ENCODE measurements around the gene CASP8AP2. TPM values are rescaled to one million over a fixed set of nuclear protein-coding genes. Genes with fewer than 3 reads are reported as not detected.
"Not testable (repeated sequence)": the region's sequence is repeated elsewhere in the genome, so short reads cannot be mapped to it uniquely, and the experiment has no call there.

CASP8AP2 gene
- total and polyA plus RNA-seq, 2 donors from 2014 or later = 2.4 to 17.5 TPM

DNA sequence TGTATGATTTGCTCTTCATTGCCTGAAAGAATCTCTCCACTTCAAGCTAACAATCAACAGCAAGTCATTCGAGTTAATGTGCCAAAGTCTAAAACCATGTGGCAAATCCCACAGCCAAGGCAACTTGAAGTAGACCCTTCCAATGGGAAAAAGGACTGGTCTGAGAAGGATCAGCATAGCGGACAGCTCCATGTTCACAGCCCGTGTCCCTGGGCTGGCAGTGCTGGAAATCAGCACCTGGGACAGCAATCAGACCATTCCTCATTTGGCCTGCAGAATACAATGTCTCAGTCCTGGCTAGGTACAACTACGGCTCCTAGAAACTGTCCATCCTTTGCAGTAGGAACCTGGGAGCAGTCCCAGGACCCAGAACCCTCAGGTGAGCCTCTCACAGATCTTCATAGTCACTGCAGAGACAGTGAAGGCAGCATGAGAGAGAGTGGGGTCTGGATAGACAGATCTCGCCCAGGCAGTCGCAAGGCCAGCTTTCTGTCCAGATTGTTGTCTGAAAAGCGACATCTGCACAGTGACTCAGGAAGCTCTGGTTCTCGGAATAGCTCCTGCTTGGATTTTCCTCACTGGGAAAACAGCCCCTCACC, 65.7 kb downstream of the CASP8AP2 start:
- Histone ChIP-seq H3K4me1 (ENCODE audit: control insufficient read depth in 2 of 3, insufficient read depth in 2 of 3, low read depth in 1 of 3, low read length in 3 of 3) (no peaks in the 10 kb centered on the region), H3K27me3 (ENCODE audit: control insufficient read depth, insufficient read depth, low read length) (no peaks in the 10 kb centered on the region), H3K4me3 (ENCODE audit: low read length in 3 of 3) (no peak overlapping the region), H3K9me3 (ENCODE audit: control insufficient read depth in 2 of 3, insufficient read depth in 1 of 3, low read length in 3 of 3) (no peaks in the 10 kb centered on the region), H3K36me3 (ENCODE audit: control insufficient read depth in 2 of 3, insufficient read depth in 3 of 3, low read length in 3 of 3) (no peaks in the 10 kb centered on the region), H3K27ac (ENCODE audit: low read depth in 2 of 2, low read length in 2 of 2) (no peak overlapping the region), H3K9ac (ENCODE audit: low read length in 3 of 3) (no peak overlapping the region)
- TF ChIP-seq, protein P1, sequence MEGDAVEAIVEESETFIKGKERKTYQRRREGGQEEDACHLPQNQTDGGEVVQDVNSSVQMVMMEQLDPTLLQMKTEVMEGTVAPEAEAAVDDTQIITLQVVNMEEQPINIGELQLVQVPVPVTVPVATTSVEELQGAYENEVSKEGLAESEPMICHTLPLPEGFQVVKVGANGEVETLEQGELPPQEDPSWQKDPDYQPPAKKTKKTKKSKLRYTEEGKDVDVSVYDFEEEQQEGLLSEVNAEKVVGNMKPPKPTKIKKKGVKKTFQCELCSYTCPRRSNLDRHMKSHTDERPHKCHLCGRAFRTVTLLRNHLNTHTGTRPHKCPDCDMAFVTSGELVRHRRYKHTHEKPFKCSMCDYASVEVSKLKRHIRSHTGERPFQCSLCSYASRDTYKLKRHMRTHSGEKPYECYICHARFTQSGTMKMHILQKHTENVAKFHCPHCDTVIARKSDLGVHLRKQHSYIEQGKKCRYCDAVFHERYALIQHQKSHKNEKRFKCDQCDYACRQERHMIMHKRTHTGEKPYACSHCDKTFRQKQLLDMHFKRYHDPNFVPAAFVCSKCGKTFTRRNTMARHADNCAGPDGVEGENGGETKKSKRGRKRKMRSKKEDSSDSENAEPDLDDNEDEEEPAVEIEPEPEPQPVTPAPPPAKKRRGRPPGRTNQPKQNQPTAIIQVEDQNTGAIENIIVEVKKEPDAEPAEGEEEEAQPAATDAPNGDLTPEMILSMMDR (IDR thresholded peaks at IDR 0.05; ENCODE audit: borderline replicate concordance, extremely low read depth, insufficient read depth) = no peak
- no peak for FAIRE-seq
- DNase-seq = peak in 4 of 5 donors; percentile 59 to 93 (median 89)
- intact Hi-C loops (cut with DNase I) = no loop called here

DNA sequence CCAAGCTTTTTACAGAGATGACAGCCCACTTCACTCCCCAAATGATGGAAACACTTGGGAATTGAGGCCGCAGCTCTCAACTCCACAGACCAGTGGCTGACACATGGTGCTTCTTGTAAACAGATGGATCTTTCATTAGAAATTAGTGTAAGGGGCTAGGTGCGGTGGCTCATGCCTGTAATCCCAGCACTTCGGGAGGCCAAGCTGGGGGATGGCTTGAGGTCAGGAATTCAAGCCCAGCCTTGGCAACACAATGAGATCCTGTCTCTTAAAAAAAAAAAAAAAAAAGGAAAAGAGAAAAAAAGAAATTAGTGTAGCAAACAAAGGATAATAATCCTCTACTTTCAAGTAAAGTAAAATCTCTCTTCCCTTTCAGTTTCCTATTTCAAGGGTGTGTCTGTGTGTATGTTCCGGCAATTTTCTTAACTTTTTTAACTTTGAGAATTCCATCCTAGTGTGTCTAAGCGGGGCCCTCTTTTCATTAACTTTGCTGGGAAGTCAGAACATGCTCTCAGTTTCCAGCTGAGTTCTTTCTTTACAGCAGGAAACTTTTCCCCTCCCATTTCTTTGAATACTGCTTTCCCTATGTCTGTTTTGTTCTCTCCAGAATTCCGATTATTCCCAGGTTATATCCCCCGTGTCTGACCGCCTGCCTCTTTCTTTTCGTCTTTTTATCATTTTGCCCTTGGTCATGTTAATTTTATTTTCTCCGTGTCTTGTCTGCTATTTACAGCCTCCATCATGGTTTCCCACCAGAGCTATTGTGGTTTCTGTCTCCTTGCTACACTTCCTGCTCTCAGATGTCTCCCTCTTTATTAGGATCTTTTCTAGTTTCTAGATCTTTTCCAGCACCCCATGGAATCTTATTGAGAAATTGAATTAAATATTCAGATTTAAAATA, 80.6 kb downstream of the CASP8AP2 start:
- H3K27ac ChIP-seq (ENCODE audit: low read depth in 2 of 2, low read length in 2 of 2); H3K9me3 ChIP-seq (ENCODE audit: control insufficient read depth in 2 of 3, insufficient read depth in 1 of 3, low read length in 3 of 3); H3K27me3 ChIP-seq (ENCODE audit: control insufficient read depth, insufficient read depth, low read length); intact Hi-C loops (cut with DNase I); H3K4me1 ChIP-seq (ENCODE audit: control insufficient read depth in 2 of 3, insufficient read depth in 2 of 3, low read depth in 1 of 3, low read length in 3 of 3); H3K9ac ChIP-seq (ENCODE audit: low read length in 3 of 3); DNase-seq; FAIRE-seq; H3K36me3 ChIP-seq (ENCODE audit: control insufficient read depth in 2 of 3, insufficient read depth in 3 of 3, low read length in 3 of 3); H3K4me3 ChIP-seq (ENCODE audit: low read length in 3 of 3): not testable (repeated sequence)

DNA sequence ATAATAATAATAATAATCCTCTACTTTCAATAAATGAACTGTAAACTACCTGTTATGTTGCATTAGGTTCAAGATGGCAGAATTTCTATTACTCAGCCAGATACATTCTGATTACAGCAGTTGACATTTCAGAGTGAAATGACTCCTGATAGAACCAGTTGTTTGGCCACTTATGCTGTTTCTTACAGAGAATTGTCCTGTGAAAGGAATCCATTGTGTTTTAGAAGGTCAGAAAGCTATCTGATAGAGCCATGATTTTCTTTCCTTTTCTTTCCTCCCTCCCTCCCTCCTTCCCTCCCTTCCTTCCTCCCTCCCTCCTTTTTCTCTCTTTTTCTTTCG, 81.2 kb downstream of the CASP8AP2 start:
- Histone ChIP-seq H3K36me3 (ENCODE audit: control insufficient read depth in 2 of 3, insufficient read depth in 3 of 3, low read length in 3 of 3) (no peaks in the 10 kb centered on the region), H3K9me3 (ENCODE audit: control insufficient read depth in 2 of 3, insufficient read depth in 1 of 3, low read length in 3 of 3) (no peaks in the 10 kb centered on the region), H3K4me3 (ENCODE audit: low read length in 3 of 3) (no peak overlapping the region), H3K27ac (ENCODE audit: low read depth in 2 of 2, low read length in 2 of 2) (no peak overlapping the region), H3K4me1 (ENCODE audit: control insufficient read depth in 2 of 3, insufficient read depth in 2 of 3, low read depth in 1 of 3, low read length in 3 of 3) (no peaks in the 10 kb centered on the region), H3K9ac (ENCODE audit: low read length in 3 of 3) (no peak overlapping the region), H3K27me3 (ENCODE audit: control insufficient read depth, insufficient read depth, low read length) (no peaks in the 10 kb centered on the region)
- intact Hi-C loops (cut with DNase I) = no loop called here
- DNase-seq (no peak), FAIRE-seq (no peak)
- TF ChIP-seq, protein P1 (IDR thresholded peaks at IDR 0.05; ENCODE audit: borderline replicate concordance, extremely low read depth, insufficient read depth) = no peak

DNA sequence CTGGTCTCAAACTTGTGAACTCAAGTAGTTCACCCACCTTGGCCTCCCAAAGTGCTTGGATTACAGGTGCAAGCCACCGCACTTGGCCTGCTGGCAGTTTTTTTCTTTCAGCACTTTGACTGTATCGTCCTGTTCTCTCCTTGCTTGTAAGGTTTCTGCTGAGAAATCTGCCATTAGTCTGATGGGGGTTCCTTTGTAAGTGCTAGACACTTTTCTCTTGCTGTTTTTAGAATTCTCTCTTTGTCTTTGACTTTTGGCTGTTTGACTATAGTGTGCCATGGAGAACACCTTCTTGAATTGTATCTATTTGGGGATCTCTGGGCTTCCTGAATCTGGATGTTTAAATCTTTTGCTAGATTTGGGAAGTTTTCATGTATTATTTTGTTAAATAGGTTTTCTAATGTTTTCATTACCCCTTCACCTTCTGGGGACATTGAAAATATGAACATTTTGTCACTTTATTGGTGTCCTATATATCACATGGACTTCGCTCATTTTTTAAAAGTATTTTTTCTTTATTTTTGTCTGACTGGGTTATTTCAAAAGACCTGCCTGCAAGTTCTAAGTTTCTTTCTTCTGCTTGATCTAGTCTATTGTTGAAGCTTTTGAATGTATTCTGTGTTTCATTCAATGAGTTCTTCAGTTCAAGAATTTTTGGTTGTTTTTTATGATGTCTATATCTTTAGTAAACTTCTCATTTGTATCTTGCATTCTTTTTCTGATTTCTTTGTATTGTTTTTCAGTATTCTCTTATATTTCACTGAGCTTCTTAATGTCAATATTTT, 86.6 kb downstream of the CASP8AP2 start:
- Histone ChIP-seq H3K36me3 (ENCODE audit: control insufficient read depth in 2 of 3, insufficient read depth in 3 of 3, low read length in 3 of 3) (no peaks in the 10 kb centered on the region), H3K4me1 (ENCODE audit: control insufficient read depth in 2 of 3, insufficient read depth in 2 of 3, low read depth in 1 of 3, low read length in 3 of 3) (no peaks in the 10 kb centered on the region), H3K4me3 (ENCODE audit: low read length in 3 of 3) (no peak overlapping the region), H3K9me3 (ENCODE audit: control insufficient read depth in 2 of 3, insufficient read depth in 1 of 3, low read length in 3 of 3) (peaks cover 0 to 3% (median 0%) of the 10 kb centered on the region in 3 donors), H3K9ac (ENCODE audit: low read length in 3 of 3) (no peak overlapping the region), H3K27me3 (ENCODE audit: control insufficient read depth, insufficient read depth, low read length) (no peaks in the 10 kb centered on the region), H3K27ac (ENCODE audit: low read depth in 2 of 2, low read length in 2 of 2) (no peak overlapping the region)
- no peak for FAIRE-seq
- no peak for DNase-seq
- TF ChIP-seq, protein P1 (IDR thresholded peaks at IDR 0.05; ENCODE audit: borderline replicate concordance, extremely low read depth, insufficient read depth) = no peak
- intact Hi-C loops (cut with DNase I) = no loop called here

Measured in kidney (tissue), 14 donors.